ENCODE results near the gene USP16.

GRCh38 chr21:29022166-29022565 is 2.3 kb upstream of the USP16 start:
- TF ChIP-seq POLR2AphosphoS5 (IDR thresholded peaks at IDR 0.05; ENCODE audit: low read depth, low read length) (no peak), POLR2A (IDR thresholded peaks at IDR 0.05; ENCODE audit: low read depth, low read length) (no peak), TAF1 (IDR thresholded peaks at IDR 0.05; ENCODE audit: low read depth, low read length) (no peak), POU2F2 (IDR thresholded peaks at IDR 0.05; ENCODE audit: low read depth, low read length) (no peak), PAX5 (IDR thresholded peaks at IDR 0.05; ENCODE audit: insufficient read depth, low read length, severe bottlenecking) (no peak)

All from GM12891 (cell line).